ENCODE measurements around the gene VIPR2. TPM values are rescaled to one million over a fixed set of nuclear protein-coding genes. Genes with fewer than 3 reads are reported as not detected.

VIPR2 gene
- total RNA-seq, 1 experiment from 2014 or later, result not detected

- Histone ChIP-seq H3K9ac (ENCODE audit: low read length) (no peak overlapping the region), H3K4me1 (ENCODE audit: low read length) (no peaks in the 10 kb centered on the region), H3K27me3 (ENCODE audit: low read length) (no peaks in the 10 kb centered on the region)
Observed at GRCh38 chr7:159093351-159093971, 51.2 kb downstream of the VIPR2 start.

GRCh38 chr7:159092701-159093121, 52.0 kb downstream of the VIPR2 start:
- Histone ChIP-seq H3K9me3 (ENCODE audit: low read length) (no peaks in the 10 kb centered on the region), H3K4me2 (ENCODE audit: low read depth, low read length, poor library complexity, severe bottlenecking) (no peak overlapping the region), H3K79me2 (ENCODE audit: low read length) (no peaks in the 10 kb centered on the region), H3K9me2 (replicated peaks; ENCODE audit: insufficient read depth, low read length) (no peaks in the 10 kb centered on the region), H3K36me3 (ENCODE audit: insufficient read depth, low read length) (no peaks in the 10 kb centered on the region), H3K27me3 (ENCODE audit: low read length) (no peaks in the 10 kb centered on the region), H3K4me3 (ENCODE audit: low read length) (no peak overlapping the region), H3K27ac (ENCODE audit: low read length) (no peak overlapping the region), H3K4me1 (ENCODE audit: low read length) (no peaks in the 10 kb centered on the region), H2AFZ (ENCODE audit: low read length) (no peak overlapping the region), H3K9ac (ENCODE audit: low read length) (no peak overlapping the region), H4K20me1 (ENCODE audit: insufficient read depth, low read depth, low read length) (no peaks in the 10 kb centered on the region)
- DNase-seq, result no peak

More at GRCh38 chr7:159093351-159093971, 51.2 kb downstream of the VIPR2 start:
- Histone ChIP-seq H4K20me1 (ENCODE audit: insufficient read depth, low read depth, low read length) (no peaks in the 10 kb centered on the region), H3K79me2 (ENCODE audit: low read length) (no peaks in the 10 kb centered on the region), H2AFZ (ENCODE audit: low read length) (no peak overlapping the region), H3K27ac (ENCODE audit: low read length) (no peak overlapping the region), H3K4me2 (ENCODE audit: low read depth, low read length, poor library complexity, severe bottlenecking) (no peak overlapping the region), H3K4me3 (ENCODE audit: low read length) (no peak overlapping the region), H3K36me3 (ENCODE audit: insufficient read depth, low read length) (no peaks in the 10 kb centered on the region), H3K9me3 (ENCODE audit: low read length) (no peaks in the 10 kb centered on the region), H3K9me2 (replicated peaks; ENCODE audit: insufficient read depth, low read length) (no peaks in the 10 kb centered on the region)
- no peak for DNase-seq

- H3K27ac ChIP-seq (ENCODE audit: low read length), result no peak overlapping the region
- H3K4me1 ChIP-seq (ENCODE audit: low read length), result no peaks in the 10 kb centered on the region
- no peaks in the 10 kb centered on the region for H3K27me3 ChIP-seq (ENCODE audit: low read length)
- H3K79me2 ChIP-seq (ENCODE audit: low read length), result no peaks in the 10 kb centered on the region
- H4K20me1 ChIP-seq (ENCODE audit: insufficient read depth, low read depth, low read length), result no peaks in the 10 kb centered on the region
- no peaks in the 10 kb centered on the region for H3K9me3 ChIP-seq (ENCODE audit: low read length)
- H3K9ac ChIP-seq (ENCODE audit: low read length), result no peak overlapping the region
- H3K36me3 ChIP-seq (ENCODE audit: insufficient read depth, low read length), result no peaks in the 10 kb centered on the region
- H3K9me2 ChIP-seq (replicated peaks; ENCODE audit: insufficient read depth, low read length), result no peaks in the 10 kb centered on the region
- DNase-seq, result no peak
- H2AFZ ChIP-seq (ENCODE audit: low read length), result no peak overlapping the region
- H3K4me2 ChIP-seq (ENCODE audit: low read depth, low read length, poor library complexity, severe bottlenecking), result no peak overlapping the region
- H3K4me3 ChIP-seq (ENCODE audit: low read length), result no peak overlapping the region
Observed at GRCh38 chr7:159091480-159092475, 52.9 kb downstream of the VIPR2 start.

GRCh38 chr7:159091041-159091440, 53.6 kb downstream of the VIPR2 start:
- Histone ChIP-seq H3K27me3 (ENCODE audit: low read length) (no peaks in the 10 kb centered on the region), H3K27ac (ENCODE audit: low read length) (no peak overlapping the region), H3K9me2 (replicated peaks; ENCODE audit: insufficient read depth, low read length) (no peaks in the 10 kb centered on the region), H2AFZ (ENCODE audit: low read length) (no peak overlapping the region), H3K4me1 (ENCODE audit: low read length) (no peaks in the 10 kb centered on the region), H3K4me3 (ENCODE audit: low read length) (no peak overlapping the region), H3K9me3 (ENCODE audit: low read length) (no peaks in the 10 kb centered on the region), H4K20me1 (ENCODE audit: insufficient read depth, low read depth, low read length) (no peaks in the 10 kb centered on the region), H3K4me2 (ENCODE audit: low read depth, low read length, poor library complexity, severe bottlenecking) (no peak overlapping the region), H3K79me2 (ENCODE audit: low read length) (no peaks in the 10 kb centered on the region), H3K9ac (ENCODE audit: low read length) (no peak overlapping the region), H3K36me3 (ENCODE audit: insufficient read depth, low read length) (no peaks in the 10 kb centered on the region)
- no peak for DNase-seq

- H3K4me3 ChIP-seq (ENCODE audit: low read length), result no peak overlapping the region
- H3K79me2 ChIP-seq (ENCODE audit: low read length), result no peaks in the 10 kb centered on the region
- no peak overlapping the region for H2AFZ ChIP-seq (ENCODE audit: low read length)
- no peak overlapping the region for H3K9ac ChIP-seq (ENCODE audit: low read length)
- H3K9me3 ChIP-seq (ENCODE audit: low read length), result no peaks in the 10 kb centered on the region
- DNase-seq, result no peak
- H3K36me3 ChIP-seq (ENCODE audit: insufficient read depth, low read length), result no peaks in the 10 kb centered on the region
- no peaks in the 10 kb centered on the region for H4K20me1 ChIP-seq (ENCODE audit: insufficient read depth, low read depth, low read length)
- no peaks in the 10 kb centered on the region for H3K27me3 ChIP-seq (ENCODE audit: low read length)
- no peaks in the 10 kb centered on the region for H3K9me2 ChIP-seq (replicated peaks; ENCODE audit: insufficient read depth, low read length)
- no peak overlapping the region for H3K27ac ChIP-seq (ENCODE audit: low read length)
- H3K4me2 ChIP-seq (ENCODE audit: low read depth, low read length, poor library complexity, severe bottlenecking), result no peak overlapping the region
- H3K4me1 ChIP-seq (ENCODE audit: low read length), result no peaks in the 10 kb centered on the region
Observed at GRCh38 chr7:159088016-159088865, 56.4 kb downstream of the VIPR2 start.

GRCh38 chr7:159086301-159086925, 58.3 kb downstream of the VIPR2 start:
- no peak for DNase-seq

GRCh38 chr7:159084069-159084801, 60.4 kb downstream of the VIPR2 start:
- Histone ChIP-seq H3K36me3 (ENCODE audit: insufficient read depth, low read length) (no peaks in the 10 kb centered on the region), H3K27ac (ENCODE audit: low read length) (no peak overlapping the region), H3K79me2 (ENCODE audit: low read length) (no peaks in the 10 kb centered on the region), H3K27me3 (ENCODE audit: low read length) (no peaks in the 10 kb centered on the region), H3K9ac (ENCODE audit: low read length) (no peak overlapping the region), H2AFZ (ENCODE audit: low read length) (no peak overlapping the region), H3K9me2 (replicated peaks; ENCODE audit: insufficient read depth, low read length) (no peaks in the 10 kb centered on the region), H3K4me3 (ENCODE audit: low read length) (no peak overlapping the region), H3K4me2 (ENCODE audit: low read depth, low read length, poor library complexity, severe bottlenecking) (no peak overlapping the region), H4K20me1 (ENCODE audit: insufficient read depth, low read depth, low read length) (no peaks in the 10 kb centered on the region), H3K4me1 (ENCODE audit: low read length) (no peaks in the 10 kb centered on the region), H3K9me3 (ENCODE audit: low read length) (no peaks in the 10 kb centered on the region)
- DNase-seq, result no peak

More at GRCh38 chr7:159086301-159086925, 58.3 kb downstream of the VIPR2 start:
- Histone ChIP-seq H3K27ac (ENCODE audit: low read length) (no peak overlapping the region), H3K9me3 (ENCODE audit: low read length) (no peaks in the 10 kb centered on the region), H3K4me1 (ENCODE audit: low read length) (no peaks in the 10 kb centered on the region), H3K79me2 (ENCODE audit: low read length) (no peaks in the 10 kb centered on the region), H3K4me3 (ENCODE audit: low read length) (no peak overlapping the region), H3K36me3 (ENCODE audit: insufficient read depth, low read length) (no peaks in the 10 kb centered on the region), H4K20me1 (ENCODE audit: insufficient read depth, low read depth, low read length) (no peaks in the 10 kb centered on the region), H3K9ac (ENCODE audit: low read length) (no peak overlapping the region), H3K4me2 (ENCODE audit: low read depth, low read length, poor library complexity, severe bottlenecking) (no peak overlapping the region), H3K27me3 (ENCODE audit: low read length) (no peaks in the 10 kb centered on the region), H3K9me2 (replicated peaks; ENCODE audit: insufficient read depth, low read length) (no peaks in the 10 kb centered on the region), H2AFZ (ENCODE audit: low read length) (no peak overlapping the region)

Measured in Karpas-422 (cell line).